ENCODE data around the gene HOXC12. TPM values are rescaled to one million over a fixed set of nuclear protein-coding genes. Genes with fewer than 3 reads are reported as not detected.

Gene HOXC12
- total RNA-seq, 2 experiments from 2014 or later: not detected

DNA sequence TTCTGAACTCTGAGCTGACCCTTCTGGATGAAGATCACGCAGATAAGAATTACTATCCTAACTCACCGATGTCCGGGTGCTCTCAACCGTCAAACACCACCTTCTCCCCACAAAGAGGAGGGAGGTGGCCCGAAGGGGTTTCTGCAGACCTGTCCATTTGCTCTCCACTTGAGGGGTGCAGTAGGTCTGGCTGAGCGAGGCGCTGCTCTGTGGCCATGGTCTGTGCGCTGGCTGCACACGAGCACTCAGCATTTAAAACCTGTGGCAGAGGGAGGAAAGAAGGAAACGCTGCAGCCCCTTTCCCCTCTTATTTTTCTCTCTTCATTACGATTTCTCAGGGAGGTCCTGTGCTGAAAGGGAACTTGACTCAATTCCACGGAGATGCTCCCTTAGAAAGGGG lies 17.6 kb upstream of the HOXC12 start:
- Mint-ChIP-seq H3K36me3 (no peaks in the 10 kb centered on the region), H3K27me3 (peaks cover 91% of the 10 kb centered on the region), H3K9me3 (no peaks in the 10 kb centered on the region), H3K4me3 (no peak overlapping the region), H3K4me1 (no peaks in the 10 kb centered on the region), H3K27ac (no peak overlapping the region)
- no peak for ATAC-seq (ENCODE audit: low read depth)
- POLR2A ChIA-PET: no interaction called here
- no peak for DNase-seq

DNA sequence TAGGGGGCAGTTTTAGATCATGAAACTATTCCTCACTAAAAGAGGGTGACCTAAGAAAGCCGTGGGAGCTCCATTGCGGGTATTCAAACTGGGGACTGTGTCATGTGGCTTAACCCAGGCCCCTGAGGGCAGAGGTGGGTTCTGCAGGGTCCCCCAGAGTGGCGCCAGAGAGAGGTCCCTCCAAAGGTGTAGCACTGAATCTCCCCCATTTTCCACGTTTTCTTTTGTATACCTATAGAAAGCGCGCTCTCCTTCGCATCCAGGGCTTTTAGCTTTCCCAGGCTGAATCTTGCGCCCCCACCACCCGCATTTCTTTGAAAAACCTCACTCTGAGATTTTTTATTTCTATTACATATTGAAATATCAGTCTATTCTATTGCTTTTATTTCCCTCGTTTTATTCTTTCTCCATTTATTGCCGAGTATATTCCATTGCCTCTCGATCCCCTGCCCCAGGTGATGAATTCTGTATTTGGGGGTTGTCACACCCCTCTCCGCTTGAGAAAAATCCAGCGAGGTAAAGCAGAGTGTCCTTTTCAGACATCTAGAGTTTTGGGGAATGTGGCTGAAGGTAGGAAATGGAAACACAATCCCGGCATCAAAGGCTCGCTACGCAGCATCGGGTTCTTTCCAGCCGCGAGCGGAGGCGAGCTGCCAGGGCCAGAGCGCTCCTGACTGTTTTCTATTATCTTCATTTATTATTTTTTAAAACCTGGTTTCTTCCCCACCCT lies 16.9 kb upstream of the HOXC12 start:
- no peak for DNase-seq
- H3K9me3 Mint-ChIP-seq: no peaks in the 10 kb centered on the region
- peaks cover 89% of the 10 kb centered on the region for H3K27me3 Mint-ChIP-seq
- H3K4me1 Mint-ChIP-seq: no peaks in the 10 kb centered on the region
- no peak overlapping the region for H3K4me3 Mint-ChIP-seq
- H3K27ac Mint-ChIP-seq: peak overlapping the region; percentile 42
- no peak for ATAC-seq (ENCODE audit: low read depth)
- POLR2A ChIA-PET: no interaction called here
- H3K36me3 Mint-ChIP-seq: no peaks in the 10 kb centered on the region

DNA sequence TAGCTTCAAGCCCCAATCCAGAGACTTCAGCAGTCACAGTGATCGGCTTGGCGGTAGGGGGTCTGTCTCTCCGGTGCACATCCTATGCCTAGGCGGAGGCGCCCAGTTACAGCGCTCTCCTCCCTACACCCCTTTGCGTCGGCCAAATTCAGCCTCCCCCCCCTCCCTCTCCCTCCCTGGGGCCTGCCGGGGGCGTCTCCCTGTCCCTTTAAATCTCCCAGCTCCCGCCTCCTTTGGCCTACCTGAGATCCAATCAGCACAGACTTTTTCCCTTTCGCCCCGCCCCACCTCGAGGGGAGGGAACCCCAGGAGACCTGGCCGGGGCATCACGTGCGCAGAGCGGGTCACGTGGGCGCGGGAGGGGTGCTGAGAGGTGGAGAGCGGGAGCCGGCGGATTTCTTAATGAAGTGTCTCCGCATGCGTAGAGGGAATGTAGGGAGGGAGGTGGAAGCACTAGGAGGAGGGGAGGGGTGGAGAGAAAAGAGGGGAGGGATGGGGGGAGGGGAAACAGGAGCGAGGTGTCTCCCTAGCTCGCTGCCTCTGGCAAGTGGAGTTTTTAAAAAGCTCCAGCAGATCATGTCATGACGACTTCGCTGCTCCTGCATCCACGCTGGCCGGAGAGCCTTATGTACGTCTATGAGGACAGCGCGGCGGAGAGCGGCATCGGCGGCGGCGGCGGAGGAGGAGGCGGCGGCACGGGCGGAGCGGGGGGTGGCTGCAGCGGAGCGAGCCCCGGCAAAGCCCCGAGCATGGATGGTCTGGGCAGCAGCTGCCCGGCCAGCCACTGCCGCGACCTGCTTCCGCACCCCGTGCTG lies 16.2 kb upstream of the HOXC12 start, which contains the start of gene HOXC13:
Gene HOXC13, plus strand, starts transcription at position 506 of the 815 bp plus-strand sequence. Its CDS starts 76 bp downstream, at position 582.
- Mint-ChIP-seq H3K36me3 (no peaks in the 10 kb centered on the region), H3K27ac (peak within 1 kb of the TSS; percentile 42), H3K9me3 (no peaks in the 10 kb centered on the region), H3K27me3 (peaks cover 89% of the 10 kb centered on the region), H3K4me1 (no peaks in the 10 kb centered on the region), H3K4me3 (no peak within 1 kb of the TSS)
- POLR2A ChIA-PET: no interaction called here
- ATAC-seq (ENCODE audit: low read depth): no peak
- no peak for DNase-seq

DNA sequence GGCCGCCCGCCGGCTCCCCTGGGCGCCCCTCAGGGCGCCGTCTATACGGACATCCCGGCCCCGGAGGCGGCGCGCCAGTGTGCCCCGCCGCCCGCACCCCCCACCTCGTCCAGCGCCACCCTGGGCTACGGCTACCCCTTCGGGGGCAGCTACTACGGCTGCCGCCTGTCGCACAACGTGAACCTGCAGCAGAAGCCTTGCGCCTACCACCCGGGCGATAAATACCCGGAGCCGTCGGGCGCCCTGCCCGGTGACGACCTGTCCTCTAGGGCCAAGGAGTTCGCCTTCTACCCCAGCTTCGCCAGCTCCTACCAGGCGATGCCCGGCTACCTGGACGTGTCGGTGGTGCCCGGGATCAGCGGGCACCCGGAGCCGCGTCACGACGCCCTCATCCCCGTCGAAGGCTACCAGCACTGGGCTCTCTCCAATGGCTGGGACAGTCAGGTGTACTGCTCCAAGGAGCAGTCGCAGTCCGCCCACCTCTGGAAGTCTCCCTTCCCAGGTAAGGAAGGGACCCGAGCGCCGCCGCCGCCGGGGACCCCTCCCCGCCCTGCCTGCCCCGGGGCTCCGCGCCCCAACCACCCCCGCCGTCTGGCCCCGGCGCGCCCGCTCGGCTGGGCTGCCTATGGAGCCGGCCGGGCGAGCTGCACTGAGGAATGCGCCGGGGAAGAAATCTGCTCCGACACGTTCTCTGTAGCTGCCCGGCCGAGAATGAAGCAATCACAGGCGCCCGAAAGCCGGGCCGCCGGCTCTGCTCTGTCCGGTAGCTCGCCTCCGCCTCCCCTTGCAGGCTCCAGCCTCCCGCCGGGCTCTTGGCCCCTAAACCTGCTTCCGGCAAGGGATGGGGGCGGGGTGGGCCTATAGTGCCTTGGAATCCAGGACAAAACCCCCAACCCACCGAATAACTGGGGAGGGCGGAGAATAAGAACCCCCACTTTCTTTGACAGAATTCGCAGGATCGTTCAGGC lies 15.3 kb upstream of the HOXC12 start:
- H3K27ac Mint-ChIP-seq: no peak overlapping the region
- H3K36me3 Mint-ChIP-seq: no peaks in the 10 kb centered on the region
- H3K4me3 Mint-ChIP-seq: no peak overlapping the region
- peaks cover 89% of the 10 kb centered on the region for H3K27me3 Mint-ChIP-seq
- H3K4me1 Mint-ChIP-seq: no peaks in the 10 kb centered on the region
- DNase-seq (no peak), ATAC-seq (ENCODE audit: low read depth) (no peak)
- no peaks in the 10 kb centered on the region for H3K9me3 Mint-ChIP-seq
- POLR2A ChIA-PET: no interaction called here

DNA sequence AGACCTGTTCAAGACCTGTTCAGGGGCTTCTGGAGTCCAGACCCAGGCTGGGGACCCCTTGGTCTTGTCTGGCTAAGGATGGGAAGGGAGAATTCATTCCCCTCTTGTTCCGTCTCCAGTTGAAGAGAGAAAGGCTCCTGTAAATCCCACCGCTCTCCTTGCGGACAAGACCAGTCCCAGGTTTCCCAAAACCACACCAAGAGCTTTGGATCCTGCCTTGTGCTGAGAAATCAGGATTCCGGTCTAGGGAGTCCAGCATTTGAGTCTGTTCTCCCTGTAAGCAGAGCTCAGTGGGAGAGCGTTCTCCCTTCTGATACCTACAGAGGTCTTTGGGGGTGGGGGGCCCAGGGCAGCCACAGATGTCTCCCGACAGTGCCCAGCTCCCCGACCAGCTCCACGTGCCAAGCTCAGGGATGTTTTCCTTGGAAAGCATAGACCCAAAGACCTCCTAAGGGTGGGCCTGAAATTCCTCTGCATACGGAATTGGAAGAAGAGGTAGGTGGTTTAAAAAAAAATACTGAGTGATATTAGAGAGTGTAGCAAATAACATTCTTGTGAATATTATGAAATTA lies 14.2 kb upstream of the HOXC12 start:
- POLR2A ChIA-PET: no interaction called here
- Mint-ChIP-seq H3K4me1 (peaks cover 2% of the 10 kb centered on the region), H3K36me3 (no peaks in the 10 kb centered on the region), H3K27ac (peak overlapping the region; percentile 10), H3K9me3 (no peaks in the 10 kb centered on the region), H3K4me3 (no peak overlapping the region), H3K27me3 (peaks cover 89% of the 10 kb centered on the region)
- ATAC-seq (ENCODE audit: low read depth) (no peak), DNase-seq (no peak)

DNA sequence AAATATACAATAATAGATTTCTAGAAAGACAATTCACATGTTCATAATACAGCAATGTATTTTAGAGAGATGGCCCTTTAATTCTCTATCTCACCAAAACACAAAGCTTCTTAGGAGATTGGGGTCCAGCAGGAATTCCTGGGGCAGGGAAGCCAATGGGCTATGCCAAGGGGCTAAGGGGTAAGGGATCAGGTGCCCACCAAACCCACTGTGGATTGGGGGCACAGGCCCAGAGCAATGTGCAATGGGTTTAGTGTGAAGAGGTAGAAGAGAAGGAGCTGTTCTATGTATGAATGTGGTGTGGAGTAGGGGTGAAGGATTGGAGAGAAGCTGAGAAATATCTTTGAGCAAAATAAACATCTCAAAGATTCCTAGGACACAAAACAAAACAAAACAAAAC lies 13.5 kb upstream of the HOXC12 start:
- Mint-ChIP-seq H3K27ac (no peak overlapping the region), H3K9me3 (no peaks in the 10 kb centered on the region), H3K27me3 (peaks cover 89% of the 10 kb centered on the region), H3K4me1 (peaks cover 2% of the 10 kb centered on the region), H3K4me3 (no peak overlapping the region), H3K36me3 (no peaks in the 10 kb centered on the region)
- ATAC-seq (ENCODE audit: low read depth) (no peak), DNase-seq (no peak)
- POLR2A ChIA-PET: no interaction called here

DNA sequence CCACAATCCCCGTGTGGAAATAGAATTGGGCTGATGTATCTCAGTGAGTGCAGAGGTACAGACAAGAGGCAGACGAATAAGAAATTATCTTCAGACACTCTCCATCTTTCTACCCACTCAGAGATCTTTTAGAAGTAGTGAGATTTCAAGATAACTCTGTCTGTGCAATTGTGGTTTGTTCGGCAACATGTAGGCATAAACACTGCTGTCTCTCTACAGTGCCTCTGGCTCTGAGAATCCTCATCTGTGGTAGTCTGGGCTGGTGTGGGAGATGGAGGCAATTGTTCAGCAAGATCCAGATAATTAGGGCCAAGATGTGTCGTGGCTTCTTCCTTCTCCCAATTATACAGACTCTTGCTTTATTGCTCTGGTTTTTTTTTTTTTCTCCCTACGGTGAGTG lies 13.0 kb upstream of the HOXC12 start:
- POLR2A ChIA-PET: no interaction called here
- H3K4me3 Mint-ChIP-seq: no peak overlapping the region
- H3K4me1 Mint-ChIP-seq: peaks cover 2% of the 10 kb centered on the region
- peaks cover 90% of the 10 kb centered on the region for H3K27me3 Mint-ChIP-seq
- H3K36me3 Mint-ChIP-seq: no peaks in the 10 kb centered on the region
- H3K27ac Mint-ChIP-seq: no peak overlapping the region
- no peaks in the 10 kb centered on the region for H3K9me3 Mint-ChIP-seq
- DNase-seq (no peak), ATAC-seq (ENCODE audit: low read depth) (no peak)

DNA sequence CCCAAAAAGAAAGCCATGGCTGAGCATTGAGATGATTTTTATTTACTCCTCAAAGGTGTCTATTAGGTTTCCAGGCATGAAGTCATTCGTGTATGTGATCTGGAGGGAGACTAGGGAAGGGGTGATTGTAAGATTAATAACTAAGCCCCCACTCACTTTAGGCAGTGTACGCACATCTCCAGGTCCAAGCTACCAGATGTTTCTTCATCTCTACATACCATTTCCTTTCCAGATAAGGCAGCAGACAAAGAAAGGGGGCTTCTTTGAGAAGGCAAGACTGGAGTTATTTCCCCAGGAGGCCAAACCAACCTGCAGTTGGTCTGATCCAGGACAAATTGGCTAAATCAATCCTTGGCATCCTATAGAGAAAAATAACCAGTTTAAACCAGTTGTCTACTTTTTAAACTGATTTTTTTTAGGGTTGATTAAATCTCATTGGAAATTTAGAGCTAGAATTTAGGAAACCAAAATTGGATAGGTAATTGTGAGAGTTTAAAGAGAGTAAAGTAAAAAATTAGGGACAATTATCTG lies 12.2 kb upstream of the HOXC12 start:
- ATAC-seq (ENCODE audit: low read depth) (no peak), DNase-seq (no peak)
- POLR2A ChIA-PET: no interaction called here
- Mint-ChIP-seq H3K36me3 (no peaks in the 10 kb centered on the region), H3K9me3 (no peaks in the 10 kb centered on the region), H3K4me1 (peaks cover 2% of the 10 kb centered on the region), H3K27me3 (peaks cover 90% of the 10 kb centered on the region), H3K27ac (no peak overlapping the region), H3K4me3 (no peak overlapping the region)

DNA sequence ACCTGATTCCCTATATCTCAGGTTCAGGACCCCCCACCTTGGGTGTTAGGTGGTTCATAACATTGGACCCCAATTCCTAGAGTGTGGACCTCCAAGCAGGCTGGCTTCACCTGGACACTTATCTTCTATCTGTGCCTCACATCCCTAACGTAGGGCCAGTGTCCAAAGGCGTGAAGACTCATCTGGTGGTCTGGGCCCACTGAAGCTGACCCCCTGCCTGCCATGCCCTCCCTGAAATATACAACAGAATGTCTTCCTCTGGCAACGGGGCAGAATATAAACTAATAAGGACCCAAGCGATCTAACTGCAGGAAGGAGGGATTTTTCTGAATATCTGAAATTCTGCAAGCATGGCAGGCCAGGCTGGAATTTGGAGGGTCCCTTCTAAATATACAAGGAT lies 10.5 kb upstream of the HOXC12 start:
- Mint-ChIP-seq H3K4me3 (no peak overlapping the region), H3K36me3 (no peaks in the 10 kb centered on the region), H3K4me1 (peaks cover 2% of the 10 kb centered on the region), H3K27ac (no peak overlapping the region), H3K27me3 (peaks cover 94% of the 10 kb centered on the region), H3K9me3 (no peaks in the 10 kb centered on the region)
- POLR2A ChIA-PET: no interaction called here
- ATAC-seq (ENCODE audit: low read depth): no peak
- no peak for DNase-seq

DNA sequence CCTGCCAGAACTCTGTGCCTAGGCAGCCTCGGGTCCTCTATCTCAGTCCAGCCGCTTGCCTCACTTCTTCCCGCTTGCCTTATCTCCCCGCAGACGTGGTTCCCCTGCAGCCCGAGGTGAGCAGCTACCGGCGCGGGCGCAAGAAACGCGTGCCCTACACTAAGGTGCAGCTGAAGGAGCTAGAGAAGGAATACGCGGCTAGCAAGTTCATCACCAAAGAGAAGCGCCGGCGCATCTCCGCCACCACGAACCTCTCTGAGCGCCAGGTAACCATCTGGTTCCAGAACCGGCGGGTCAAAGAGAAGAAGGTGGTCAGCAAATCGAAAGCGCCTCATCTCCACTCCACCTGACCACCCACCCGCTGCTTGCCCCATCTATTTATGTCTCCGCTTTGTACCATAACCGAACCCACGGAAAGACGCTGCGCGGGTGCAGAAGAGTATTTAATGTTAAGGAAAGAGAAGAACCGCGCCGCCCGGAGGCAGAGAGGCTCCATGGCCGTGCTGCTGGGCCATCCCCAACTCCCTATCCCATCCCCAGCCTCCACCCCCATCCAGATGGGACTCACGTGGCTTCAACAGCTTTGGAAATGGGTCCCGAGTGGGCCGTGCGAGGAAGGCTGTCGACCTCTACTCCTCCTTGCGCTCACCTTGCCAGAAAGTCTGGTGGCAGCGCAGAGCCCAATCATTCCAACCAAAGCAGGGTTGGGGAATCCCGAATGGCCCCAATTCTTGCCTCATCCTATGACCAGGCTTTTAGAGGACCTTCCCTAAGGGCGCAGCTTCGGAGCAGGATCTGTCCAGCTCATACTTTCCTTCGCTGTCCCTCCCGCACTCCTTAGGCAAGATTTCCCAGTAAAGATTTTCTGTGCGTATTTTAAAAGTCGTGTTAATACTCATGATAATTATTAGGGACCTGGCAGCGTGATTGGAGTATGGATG lies 9.5 kb upstream of the HOXC12 start:
- Mint-ChIP-seq H3K4me1 (peaks cover 2% of the 10 kb centered on the region), H3K27ac (no peak overlapping the region), H3K9me3 (no peaks in the 10 kb centered on the region), H3K4me3 (no peak overlapping the region), H3K36me3 (no peaks in the 10 kb centered on the region), H3K27me3 (peaks cover 96% of the 10 kb centered on the region)
- DNase-seq (no peak), ATAC-seq (ENCODE audit: low read depth) (no peak)
- POLR2A ChIA-PET: no interaction called here

DNA sequence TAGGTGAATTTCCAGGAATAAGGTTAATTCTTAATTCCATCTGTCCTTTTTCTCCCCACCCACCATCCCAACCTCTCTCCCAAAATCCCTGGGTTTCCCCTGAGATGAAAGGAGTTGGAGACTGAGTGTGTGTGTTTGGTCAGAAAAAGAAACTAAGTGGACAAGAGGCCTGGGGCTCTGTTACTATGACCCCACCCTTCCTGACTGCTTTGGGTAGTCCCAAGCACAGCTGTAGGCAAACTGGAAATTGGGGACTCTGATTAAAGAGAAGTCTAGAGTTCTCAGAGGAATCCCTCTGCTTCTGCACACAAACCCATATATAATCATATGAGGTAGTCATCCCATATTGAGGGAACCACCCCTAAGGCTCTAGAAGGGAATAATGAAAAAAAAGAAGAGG lies 7.0 kb upstream of the HOXC12 start:
- Mint-ChIP-seq H3K9me3 (no peaks in the 10 kb centered on the region), H3K4me1 (peaks cover 2% of the 10 kb centered on the region), H3K27me3 (peaks cover 100% of the 10 kb centered on the region), H3K27ac (no peak overlapping the region), H3K4me3 (no peak overlapping the region), H3K36me3 (no peaks in the 10 kb centered on the region)
- DNase-seq (no peak), ATAC-seq (ENCODE audit: low read depth) (no peak)
- POLR2A ChIA-PET: no interaction called here
